ENCODE measurements around the gene PTCD2. TPM values are rescaled to one million over a fixed set of nuclear protein-coding genes. Genes with fewer than 3 reads are reported as not detected.
A peak's percentile ranks its signal among the peaks of the same experiment; 100 is the strongest.
"Not testable (repeated sequence)": the region's sequence is repeated elsewhere in the genome, so short reads cannot be mapped to it uniquely, and the experiment has no call there.

Gene PTCD2
- total RNA-seq, 1 donor from 2014 or later: 7.2 TPM

DNA sequence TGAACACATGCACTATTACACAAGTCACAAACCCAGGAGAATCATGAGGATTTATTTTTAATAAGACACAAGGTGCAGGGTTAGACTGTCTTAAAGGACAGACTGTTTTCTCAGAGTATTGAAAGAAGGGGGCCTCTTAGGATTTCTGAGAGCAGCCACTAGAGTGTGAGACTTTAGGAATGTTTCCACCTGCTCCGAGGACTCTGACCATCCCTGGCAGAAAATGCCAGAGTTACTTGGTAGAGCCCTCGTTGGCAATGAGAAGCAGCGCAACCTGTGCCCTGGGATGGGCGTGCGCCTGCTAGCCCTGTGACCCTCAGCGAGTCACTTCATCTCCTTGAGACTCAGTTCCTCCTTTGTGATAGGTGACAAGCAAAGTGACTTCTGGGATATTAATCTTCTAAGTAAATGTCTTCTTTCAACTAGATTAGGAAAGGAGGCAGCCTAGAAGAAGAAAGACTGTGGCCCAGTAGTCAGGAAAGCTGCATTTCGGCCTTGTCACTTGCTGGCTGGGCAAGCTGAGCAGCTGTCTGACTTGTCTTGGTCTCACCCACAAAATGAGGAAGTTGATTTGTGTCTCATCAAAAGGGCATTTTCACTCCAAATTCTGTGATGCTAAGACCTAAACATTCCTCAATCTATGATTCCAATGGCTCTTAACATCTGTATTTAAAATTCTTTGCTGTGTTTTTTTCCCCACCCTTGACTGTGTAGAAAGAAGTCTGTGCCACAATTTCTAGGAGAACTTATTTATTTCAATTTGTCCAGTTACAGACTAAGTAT is 60.5 kb downstream of the PTCD2 start:
- DNase-seq: no peak

- no peak for DNase-seq
These were observed 63.1 kb downstream of the PTCD2 start for GRCh38 chr5:72383280-72383679.

DNA sequence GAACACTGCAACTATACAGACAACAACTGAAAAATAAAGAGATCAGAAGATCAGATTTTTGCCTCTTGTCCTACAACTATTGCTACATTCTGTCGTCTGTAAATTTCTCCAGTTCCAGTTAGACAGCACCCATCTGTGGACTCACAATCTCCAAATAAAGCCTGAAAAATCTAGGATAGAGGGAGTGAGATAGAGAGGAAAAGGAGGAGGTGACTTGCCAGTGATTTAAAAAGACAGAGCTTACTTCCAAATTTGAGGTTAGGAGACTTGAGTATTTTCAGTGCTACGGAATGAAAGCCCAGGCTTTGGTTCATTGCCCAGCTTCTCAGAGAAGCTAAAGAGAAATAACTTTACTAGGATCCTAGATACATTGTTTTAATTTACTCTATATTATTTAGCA is 63.6 kb downstream of the PTCD2 start:
- DNase-seq: no peak

- no peak for DNase-seq
These were observed 66.5 kb downstream of the PTCD2 start for GRCh38 chr5:72386639-72387038.

- DNase-seq: peak; percentile 68
These were observed 67.8 kb downstream of the PTCD2 start for GRCh38 chr5:72387985-72388384.

- no peak for DNase-seq
These were observed 68.5 kb downstream of the PTCD2 start for GRCh38 chr5:72388646-72389045.

- DNase-seq: no peak
These were observed 70.7 kb downstream of the PTCD2 start for GRCh38 chr5:72390836-72391235.

- no peak for DNase-seq
These were observed 72.2 kb downstream of the PTCD2 start for GRCh38 chr5:72392326-72392733.

DNA sequence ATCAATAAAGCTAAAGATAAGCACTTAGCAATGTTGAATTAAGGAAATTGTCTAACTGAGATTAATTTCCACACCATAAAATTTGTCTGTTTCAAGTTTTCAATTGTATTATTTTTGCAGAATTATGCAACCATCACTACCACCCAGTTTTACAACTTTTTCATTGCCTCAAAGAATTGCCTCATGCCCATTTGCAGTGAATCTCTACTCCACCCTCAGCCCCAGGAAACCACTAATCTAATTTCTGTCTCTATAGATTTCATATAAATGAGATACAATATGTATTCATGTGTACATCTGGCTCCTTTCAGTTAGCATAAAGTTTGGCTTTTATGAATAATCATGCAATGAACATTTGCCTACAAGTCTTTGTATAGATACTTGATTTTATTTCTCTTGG is 72.9 kb downstream of the PTCD2 start:
- DNase-seq: no peak

GRCh38 chr5:72394688-72395087 is 74.5 kb downstream of the PTCD2 start:
- DNase-seq: no peak

- no peak for DNase-seq
These were observed 77.7 kb downstream of the PTCD2 start for GRCh38 chr5:72397836-72398235.

GRCh38 chr5:72400950-72401349 is 80.8 kb downstream of the PTCD2 start:
- DNase-seq: no peak

GRCh38 chr5:72402381-72402890 is 82.3 kb downstream of the PTCD2 start:
- peak; percentile 27 for DNase-seq

DNA sequence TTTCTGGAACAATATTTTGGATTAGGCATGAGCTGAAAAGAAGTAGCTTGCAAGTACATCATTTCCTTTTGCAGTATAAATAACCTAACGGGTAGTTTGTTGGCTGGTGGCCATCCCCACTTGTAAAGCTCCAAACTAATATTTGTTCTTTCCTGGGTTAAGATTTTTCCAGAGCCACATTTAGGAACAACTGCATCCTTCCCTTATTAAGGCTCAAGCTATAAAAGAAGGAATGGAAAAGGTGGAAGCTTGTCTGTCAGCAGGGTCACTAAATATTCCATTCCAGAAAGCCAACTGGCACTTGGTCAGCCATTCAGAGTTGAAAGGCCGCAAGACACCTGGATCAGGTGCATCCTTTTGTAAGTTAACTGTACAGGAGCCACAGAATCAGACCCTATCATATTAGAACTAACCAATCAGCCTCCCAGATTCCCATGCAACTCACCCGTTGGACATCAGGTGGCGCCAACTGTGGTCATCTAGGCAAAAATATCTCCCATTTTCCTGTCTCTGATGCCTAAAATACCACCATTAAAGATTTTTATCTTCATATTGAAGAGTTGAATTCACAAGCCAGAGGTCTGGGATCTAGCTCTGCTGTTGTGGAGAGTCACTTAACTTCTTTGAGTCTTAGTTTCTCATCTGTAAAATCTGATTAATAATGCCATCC is 82.9 kb downstream of the PTCD2 start:
- DNase-seq: peak; percentile 41

DNA sequence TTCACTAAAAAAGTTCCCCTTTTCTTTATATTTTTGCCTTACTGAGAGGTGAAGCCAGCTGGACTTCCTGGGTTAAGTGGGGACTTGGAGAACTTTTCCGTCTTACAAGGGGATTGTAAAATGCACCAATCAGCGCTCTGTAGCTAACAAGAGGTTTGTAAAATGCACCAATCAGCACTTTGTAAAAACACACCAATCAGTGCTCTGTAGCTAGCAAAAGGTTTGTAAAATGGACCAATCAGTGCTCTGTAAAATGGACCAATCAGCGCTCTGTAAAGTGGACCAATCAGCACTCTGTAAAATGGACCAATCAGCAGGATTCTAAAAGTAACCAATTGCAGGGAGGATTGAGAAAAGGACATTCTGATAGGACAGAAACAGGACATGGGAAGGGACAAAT is 84.6 kb downstream of the PTCD2 start:
- DNase-seq: not testable (repeated sequence)

GRCh38 chr5:72407078-72407477 is 86.9 kb downstream of the PTCD2 start:
- DNase-seq: no peak

DNA sequence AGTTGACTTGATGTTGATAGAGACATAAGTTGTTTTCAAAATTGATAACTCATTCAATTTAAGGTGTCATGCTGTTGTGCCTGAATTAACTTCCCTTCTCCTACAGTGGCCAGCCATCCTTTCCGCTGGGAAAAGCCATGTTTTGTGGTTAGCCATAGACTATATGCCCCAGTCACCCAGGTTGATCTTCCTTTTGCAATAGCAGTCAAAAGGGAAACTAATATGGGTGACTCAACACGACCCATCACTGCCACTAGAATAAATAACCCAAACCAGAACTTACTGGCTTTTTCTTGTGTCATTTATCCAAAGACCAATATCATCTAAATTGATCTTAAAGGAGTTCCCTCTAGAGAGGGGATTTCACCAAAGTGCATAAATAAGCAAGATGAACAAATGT is 87.4 kb downstream of the PTCD2 start:
- no peak for DNase-seq

DNA sequence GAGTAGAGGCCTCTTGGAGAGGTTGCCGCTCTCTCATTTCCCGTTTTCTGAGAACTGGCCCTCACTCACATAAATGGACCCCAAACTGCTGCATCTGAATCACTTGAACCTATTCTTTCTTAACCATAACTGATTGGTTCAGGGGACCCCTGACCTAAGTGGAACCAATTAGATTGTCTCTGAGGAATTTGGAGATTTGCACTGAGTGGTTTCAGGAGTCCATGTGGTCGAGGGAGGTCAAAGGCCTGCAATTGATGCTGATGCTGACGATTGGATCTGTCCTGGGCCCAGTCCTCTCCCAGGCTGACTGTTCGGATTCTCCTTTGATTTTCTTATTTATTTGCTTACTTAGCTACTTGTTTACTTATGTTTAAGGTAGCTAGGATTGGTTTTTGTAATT is 88.0 kb downstream of the PTCD2 start:
- no peak for DNase-seq

GRCh38 chr5:72408603-72409002 is 88.4 kb downstream of the PTCD2 start:
- no peak for DNase-seq

DNA sequence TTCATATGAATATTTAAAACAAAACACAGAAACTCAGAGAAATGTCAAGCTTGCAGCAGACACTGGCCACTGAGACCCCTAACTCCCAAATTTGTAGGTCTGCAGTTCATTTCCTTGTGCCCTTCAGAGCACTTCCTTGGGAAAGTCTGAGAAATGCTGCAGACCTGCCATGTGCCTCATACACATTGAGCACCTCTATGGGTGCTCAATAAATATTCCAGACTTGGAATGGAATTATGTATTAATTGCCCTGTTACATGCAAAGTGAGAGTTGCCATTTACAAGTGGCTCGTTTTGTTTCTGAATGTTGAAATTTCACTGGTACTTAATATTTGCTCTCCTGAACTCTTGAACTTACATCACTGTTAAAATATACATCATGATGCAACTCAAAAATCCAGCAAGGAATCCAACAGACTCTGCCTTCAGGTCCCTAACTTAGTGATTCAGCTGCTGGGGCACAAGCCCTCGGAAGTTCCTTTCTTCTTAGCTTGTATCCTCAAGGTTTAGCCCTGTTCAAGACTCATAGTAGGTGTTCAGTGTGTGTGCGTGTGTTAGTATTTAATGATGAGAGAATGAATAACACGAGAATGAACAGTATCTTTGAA is 90.6 kb downstream of the PTCD2 start:
- no peak for DNase-seq

- DNase-seq: no peak
These were observed 92.3 kb downstream of the PTCD2 start for GRCh38 chr5:72412283-72413055.

DNA sequence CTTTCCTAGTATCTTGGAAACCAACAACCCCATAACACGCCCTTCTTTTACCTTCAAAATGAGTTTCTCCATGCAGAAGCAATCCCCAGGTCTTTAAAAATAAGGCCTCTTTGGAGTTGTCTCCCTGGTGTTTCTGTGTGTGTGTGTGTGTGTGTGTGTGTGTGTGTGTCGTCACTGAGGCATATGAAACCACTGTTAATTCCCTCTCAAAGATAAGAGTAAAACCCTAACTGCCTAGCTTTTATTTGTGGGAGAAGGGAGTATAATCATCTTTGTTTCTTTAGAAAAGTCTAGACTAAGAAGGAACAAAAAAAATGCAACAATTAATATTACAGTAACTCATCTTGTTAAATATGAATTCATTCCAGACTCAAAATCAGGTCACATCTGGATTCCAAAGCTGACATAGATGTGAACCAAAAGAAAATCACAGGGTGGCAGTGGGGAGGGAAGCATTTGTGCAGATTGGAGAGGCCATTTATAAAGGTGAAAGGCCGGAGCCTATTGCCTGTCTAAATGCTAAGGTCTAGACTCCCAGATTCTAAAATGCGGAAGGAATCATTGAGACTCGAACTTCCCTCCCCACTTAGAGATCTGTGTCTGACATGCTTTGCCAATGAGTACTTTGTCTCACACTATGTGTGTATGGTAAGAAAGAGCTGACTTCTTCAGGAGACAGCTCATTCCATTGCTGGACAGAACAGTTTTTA is 95.6 kb downstream of the PTCD2 start:
- DNase-seq: no peak

Data from skin of body (tissue), 2 donors.